ENCODE data around the gene SRPK3.

The SRPK3 gene

DNA sequence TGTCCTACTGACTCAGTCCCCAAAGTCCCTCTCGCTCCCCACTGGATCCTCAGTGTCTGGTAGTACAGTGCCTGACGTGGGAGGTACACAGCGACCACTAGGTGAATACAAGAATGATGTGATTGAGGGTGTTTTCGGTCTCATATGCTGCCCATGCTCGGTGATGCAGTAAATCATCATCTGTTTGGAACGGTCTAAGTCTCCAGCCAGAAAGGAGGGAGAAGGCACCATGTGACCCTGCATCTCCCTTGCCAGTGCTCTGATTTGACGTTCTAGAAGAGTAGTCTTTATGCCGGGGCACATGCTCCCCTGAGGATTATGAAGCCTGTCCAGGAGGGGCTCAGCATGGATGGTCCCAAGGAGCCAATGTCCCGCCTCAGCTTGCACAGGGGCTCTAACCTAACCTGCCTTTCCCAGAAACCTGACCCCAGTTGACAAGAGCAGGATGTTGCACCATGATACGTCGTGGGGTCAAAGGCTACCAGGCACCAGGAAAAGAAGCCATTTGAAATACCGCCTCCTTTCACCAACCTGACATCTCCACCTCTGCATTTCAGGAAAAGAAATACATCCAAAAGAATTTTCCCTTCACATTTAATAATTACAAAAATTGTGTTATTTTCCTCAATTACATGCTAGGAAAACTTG, 30.6 kb upstream of the SRPK3 start:
- no peak overlapping the region for H3K9ac ChIP-seq (ENCODE audit: low read depth, low read length)
- H3K36me3 ChIP-seq (ENCODE audit: insufficient read depth, low read depth, low read length) = no peaks in the 10 kb centered on the region
- H3K27me3 ChIP-seq (ENCODE audit: insufficient read depth, low read length) = no peaks in the 10 kb centered on the region
- H3K4me3 ChIP-seq (ENCODE audit: low read length) = no peak overlapping the region
- H3K4me1 ChIP-seq (ENCODE audit: insufficient read depth, low read length) = no peaks in the 10 kb centered on the region
- H3K9me3 ChIP-seq (ENCODE audit: insufficient read depth, low read depth, low read length) = no peaks in the 10 kb centered on the region
- no peak overlapping the region for H3K27ac ChIP-seq (ENCODE audit: low read length)

GRCh38 chrX:153755136-153755535, 25.7 kb upstream of the SRPK3 start:
- H3K9me3 ChIP-seq (ENCODE audit: insufficient read depth, low read depth, low read length) = no peaks in the 10 kb centered on the region

GRCh38 chrX:153761863-153762262, 19.0 kb upstream of the SRPK3 start:
- Histone ChIP-seq H3K4me3 (ENCODE audit: low read length) (no peak overlapping the region), H3K9ac (ENCODE audit: low read depth, low read length) (no peak overlapping the region), H3K27ac (ENCODE audit: low read length) (no peak overlapping the region), H3K36me3 (ENCODE audit: insufficient read depth, low read depth, low read length) (no peaks in the 10 kb centered on the region), H3K27me3 (ENCODE audit: insufficient read depth, low read length) (no peaks in the 10 kb centered on the region), H3K4me1 (ENCODE audit: insufficient read depth, low read length) (no peaks in the 10 kb centered on the region), H3K9me3 (ENCODE audit: insufficient read depth, low read depth, low read length) (no peaks in the 10 kb centered on the region)

More at GRCh38 chrX:153755136-153755535, 25.7 kb upstream of the SRPK3 start:
- H3K4me3 ChIP-seq (ENCODE audit: low read length) = no peak overlapping the region
- H3K9ac ChIP-seq (ENCODE audit: low read depth, low read length) = no peak overlapping the region
- H3K4me1 ChIP-seq (ENCODE audit: insufficient read depth, low read length) = no peaks in the 10 kb centered on the region
- no peaks in the 10 kb centered on the region for H3K27me3 ChIP-seq (ENCODE audit: insufficient read depth, low read length)
- no peaks in the 10 kb centered on the region for H3K36me3 ChIP-seq (ENCODE audit: insufficient read depth, low read depth, low read length)
- no peak overlapping the region for H3K27ac ChIP-seq (ENCODE audit: low read length)

- H3K9me3 ChIP-seq (ENCODE audit: insufficient read depth, low read depth, low read length) = no peaks in the 10 kb centered on the region
- H3K36me3 ChIP-seq (ENCODE audit: insufficient read depth, low read depth, low read length) = no peaks in the 10 kb centered on the region
- H3K4me3 ChIP-seq (ENCODE audit: low read length) = no peak overlapping the region
- H3K9ac ChIP-seq (ENCODE audit: low read depth, low read length) = no peak overlapping the region
- no peaks in the 10 kb centered on the region for H3K27me3 ChIP-seq (ENCODE audit: insufficient read depth, low read length)
- no peaks in the 10 kb centered on the region for H3K4me1 ChIP-seq (ENCODE audit: insufficient read depth, low read length)
- no peak overlapping the region for H3K27ac ChIP-seq (ENCODE audit: low read length)
Observed at GRCh38 chrX:153762626-153763173, 18.1 kb upstream of the SRPK3 start.

GRCh38 chrX:153763298-153763932, 17.4 kb upstream of the SRPK3 start:
- no peak overlapping the region for H3K27ac ChIP-seq (ENCODE audit: low read length)
- H3K4me3 ChIP-seq (ENCODE audit: low read length) = no peak overlapping the region
- no peak overlapping the region for H3K9ac ChIP-seq (ENCODE audit: low read depth, low read length)
- no peaks in the 10 kb centered on the region for H3K27me3 ChIP-seq (ENCODE audit: insufficient read depth, low read length)
- no peaks in the 10 kb centered on the region for H3K4me1 ChIP-seq (ENCODE audit: insufficient read depth, low read length)
- no peaks in the 10 kb centered on the region for H3K9me3 ChIP-seq (ENCODE audit: insufficient read depth, low read depth, low read length)
- H3K36me3 ChIP-seq (ENCODE audit: insufficient read depth, low read depth, low read length) = no peaks in the 10 kb centered on the region

- Histone ChIP-seq H3K9me3 (ENCODE audit: insufficient read depth, low read depth, low read length) (no peaks in the 10 kb centered on the region), H3K9ac (ENCODE audit: low read depth, low read length) (no peak within 1 kb of the TSS), H3K27ac (ENCODE audit: low read length) (no peak within 1 kb of the TSS), H3K4me3 (ENCODE audit: low read length) (no peak within 1 kb of the TSS), H3K27me3 (ENCODE audit: insufficient read depth, low read length) (no peaks in the 10 kb centered on the region), H3K4me1 (ENCODE audit: insufficient read depth, low read length) (no peaks in the 10 kb centered on the region), H3K36me3 (ENCODE audit: insufficient read depth, low read depth, low read length) (no peaks in the 10 kb centered on the region)
Observed at GRCh38 chrX:153763989-153764755, 16.7 kb upstream of the SRPK3 start, which contains the start of gene PLXNB3. TSS of gene PLXNB3 (plus strand) at chrX:153764249. CDS start at chrX:153765536, 1,287 bp downstream.

GRCh38 chrX:153764786-153765137, 16.1 kb upstream of the SRPK3 start:
- H3K4me1 ChIP-seq (ENCODE audit: insufficient read depth, low read length) = no peaks in the 10 kb centered on the region
- no peaks in the 10 kb centered on the region for H3K9me3 ChIP-seq (ENCODE audit: insufficient read depth, low read depth, low read length)
- H3K9ac ChIP-seq (ENCODE audit: low read depth, low read length) = no peak overlapping the region
- no peaks in the 10 kb centered on the region for H3K27me3 ChIP-seq (ENCODE audit: insufficient read depth, low read length)
- no peak overlapping the region for H3K4me3 ChIP-seq (ENCODE audit: low read length)
- H3K36me3 ChIP-seq (ENCODE audit: insufficient read depth, low read depth, low read length) = no peaks in the 10 kb centered on the region
- H3K27ac ChIP-seq (ENCODE audit: low read length) = no peak overlapping the region

- no peaks in the 10 kb centered on the region for H3K9me3 ChIP-seq (ENCODE audit: insufficient read depth, low read depth, low read length)
- H3K27ac ChIP-seq (ENCODE audit: low read length) = no peak overlapping the region
- H3K4me3 ChIP-seq (ENCODE audit: low read length) = no peak overlapping the region
- H3K9ac ChIP-seq (ENCODE audit: low read depth, low read length) = no peak overlapping the region
- H3K4me1 ChIP-seq (ENCODE audit: insufficient read depth, low read length) = no peaks in the 10 kb centered on the region
- H3K27me3 ChIP-seq (ENCODE audit: insufficient read depth, low read length) = no peaks in the 10 kb centered on the region
- no peaks in the 10 kb centered on the region for H3K36me3 ChIP-seq (ENCODE audit: insufficient read depth, low read depth, low read length)
Observed at GRCh38 chrX:153765138-153766079, 15.4 kb upstream of the SRPK3 start.

DNA sequence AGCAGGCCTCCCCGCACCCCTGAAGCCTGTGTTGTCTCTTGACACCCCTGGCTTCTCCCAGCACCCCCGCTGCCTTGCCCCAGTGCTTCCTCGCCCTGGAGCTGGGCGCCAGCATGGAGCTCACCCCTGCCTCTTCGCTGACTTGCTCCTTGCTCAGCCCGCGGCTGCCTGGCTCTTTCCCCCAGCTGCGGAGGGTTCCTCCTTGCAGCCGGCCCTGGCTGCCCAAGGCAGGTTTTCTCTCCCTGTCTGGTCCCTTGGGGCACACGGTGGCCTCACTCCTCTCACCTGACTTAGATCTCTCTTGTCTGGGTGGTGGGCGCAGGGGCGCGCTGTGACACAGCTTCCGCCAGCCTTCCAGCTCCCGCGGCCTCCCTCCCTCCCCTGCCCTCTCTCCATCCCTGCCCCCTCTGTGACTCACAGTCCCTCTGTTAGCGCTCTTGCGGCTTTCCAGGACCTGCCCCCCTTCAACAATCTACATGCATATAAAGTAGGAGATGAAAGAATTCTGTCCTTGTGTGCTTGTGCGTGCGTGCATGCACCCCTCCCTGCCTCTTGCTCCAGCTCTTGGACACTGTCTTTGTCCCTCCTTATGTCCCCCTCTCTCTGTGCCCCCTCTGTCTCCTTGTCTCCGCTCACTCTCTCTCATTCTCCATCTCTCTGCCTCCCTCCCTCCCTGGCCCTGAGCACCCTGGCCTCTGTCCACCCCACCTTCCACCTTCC, 14.6 kb upstream of the SRPK3 start:
- no peak overlapping the region for H3K4me3 ChIP-seq (ENCODE audit: low read length)

GRCh38 chrX:153766871-153767673, 13.8 kb upstream of the SRPK3 start:
- H3K27ac ChIP-seq (ENCODE audit: low read length) = no peak overlapping the region
- no peaks in the 10 kb centered on the region for H3K27me3 ChIP-seq (ENCODE audit: insufficient read depth, low read length)
- no peak overlapping the region for H3K4me3 ChIP-seq (ENCODE audit: low read length)
- no peaks in the 10 kb centered on the region for H3K36me3 ChIP-seq (ENCODE audit: insufficient read depth, low read depth, low read length)
- no peaks in the 10 kb centered on the region for H3K4me1 ChIP-seq (ENCODE audit: insufficient read depth, low read length)
- no peaks in the 10 kb centered on the region for H3K9me3 ChIP-seq (ENCODE audit: insufficient read depth, low read depth, low read length)
- no peak overlapping the region for H3K9ac ChIP-seq (ENCODE audit: low read depth, low read length)

More for the DNA sequence above, 14.6 kb upstream of the SRPK3 start:
- Histone ChIP-seq H3K27ac (ENCODE audit: low read length) (no peak overlapping the region), H3K4me1 (ENCODE audit: insufficient read depth, low read length) (no peaks in the 10 kb centered on the region), H3K9me3 (ENCODE audit: insufficient read depth, low read depth, low read length) (no peaks in the 10 kb centered on the region), H3K27me3 (ENCODE audit: insufficient read depth, low read length) (no peaks in the 10 kb centered on the region), H3K9ac (ENCODE audit: low read depth, low read length) (no peak overlapping the region), H3K36me3 (ENCODE audit: insufficient read depth, low read depth, low read length) (no peaks in the 10 kb centered on the region)

Data from iPS-20b (cell line).